Measurements from ENCODE around the gene KCND3. TPM values are rescaled to one million over a fixed set of nuclear protein-coding genes. Genes with fewer than 3 reads are reported as not detected.

Gene KCND3
- total and polyA plus RNA-seq, 2 of the 4 experiments (the other 2 are of a cell fraction): under 0.01 to 0.03 TPM

DNA sequence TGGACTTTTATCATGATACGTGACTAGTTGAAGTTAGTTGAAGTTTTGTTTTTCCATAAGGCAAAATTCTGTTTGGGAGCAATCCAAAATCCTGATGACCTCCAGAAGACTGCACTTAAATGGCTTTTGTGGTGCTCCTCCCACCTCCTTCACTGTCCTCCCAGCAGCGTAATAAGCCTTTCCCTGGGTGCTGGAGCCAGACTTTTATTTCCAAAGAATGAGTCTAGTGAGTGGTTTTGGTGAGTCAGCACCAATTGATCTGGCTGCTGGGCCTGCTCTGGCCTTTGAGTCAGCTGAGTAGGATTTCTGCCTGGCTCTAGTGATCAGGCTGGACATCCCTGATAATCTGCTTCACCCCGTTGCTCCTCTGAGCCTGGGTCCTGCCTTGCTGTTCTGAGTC is 21.7 kb upstream of the KCND3 start:
- TF ChIP-seq MAFK (IDR thresholded peaks at IDR 0.05; ENCODE audit: low read depth, low read length) (peak; percentile 52; the same call in 1 of the 2 replicates), RAD21 (IDR thresholded peaks at IDR 0.05; ENCODE audit: low read length) (no peak)
- Histone ChIP-seq H3K9ac (ENCODE audit: low read depth, low read length) (no peak overlapping the region), H4K8ac (ENCODE audit: low read depth in 2 of 2, low read length in 2 of 2) (no peak overlapping the region), H3K4me3 (ENCODE audit: insufficient read depth, low read depth, low read length) (no peak overlapping the region), H2AK5ac (ENCODE audit: low read depth, low read length) (no peak overlapping the region), H2BK120ac (ENCODE audit: low read depth, low read length) (no peak overlapping the region), H2BK5ac (ENCODE audit: low read depth, low read length, poor library complexity, severe bottlenecking) (no peak overlapping the region), H3K9me1 (ENCODE audit: insufficient read depth, low read length) (no peaks in the 10 kb centered on the region), H3K56ac (ENCODE audit: extremely low read depth, insufficient read depth, low read length) (no peak overlapping the region), H2BK20ac (ENCODE audit: low read depth, low read length) (no peak overlapping the region), H2AFZ (replicated peaks; ENCODE audit: low read length, poor library complexity) (no peak overlapping the region), H3K79me1 (ENCODE audit: low read depth in 1 of 2, low read length in 2 of 2) (no peaks in the 10 kb centered on the region), H3K4me2 (ENCODE audit: low read depth, low read length) (no peak overlapping the region), H3K9me3 (ENCODE audit: control insufficient read depth, insufficient read depth, low read length) (no peaks in the 10 kb centered on the region), H2BK15ac (ENCODE audit: low read depth, low read length) (no peak overlapping the region), H3K14ac (replicated peaks; ENCODE audit: low read depth, low read length) (no peak overlapping the region), H3K36me3 (ENCODE audit: control insufficient read depth, insufficient read depth, low read length) (no peaks in the 10 kb centered on the region), H3K27me3 (ENCODE audit: control insufficient read depth, insufficient read depth, low read length) (no peaks in the 10 kb centered on the region), H2AK9ac (replicated peaks; ENCODE audit: low read depth, low read length, poor library complexity) (no peak overlapping the region), H3K4ac (ENCODE audit: low read depth, low read length) (no peak overlapping the region), H4K91ac (ENCODE audit: insufficient read depth, low read depth, low read length) (no peak overlapping the region), H3K27ac (ENCODE audit: insufficient read depth, low read length) (no peak overlapping the region), H3K4me1 (ENCODE audit: control insufficient read depth, insufficient read depth, low read length) (no peaks in the 10 kb centered on the region), H4K20me1 (ENCODE audit: insufficient read depth, low read length) (no peaks in the 10 kb centered on the region), H4K5ac (ENCODE audit: low read depth, low read length) (no peak overlapping the region), H3K23ac (ENCODE audit: low read depth, low read length) (no peak overlapping the region), H3K18ac (ENCODE audit: low read depth, low read length) (no peak overlapping the region)
- 44% methylated on average over 1 of the region's 3 CpGs; no CpG with 5 or more reads in 1 of the 2 experiments for WGBS, 2 experiments (ENCODE audit: extremely low coverage in 2 of 2, insufficient read length in 1 of 2)
- in situ Hi-C loops (cut with MboI; ENCODE audit: low sequenced_read_pairs) (no loop called here), dilution Hi-C loops (cut with HindIII; ENCODE audit: low sequenced_read_pairs, unreplicated experiment) (no loop called here), intact Hi-C loops (cut with micrococcal nuclease) (no loop called here)
- DNase-seq (peak; percentile 29), ATAC-seq (ENCODE audit: low read depth) (peak; percentile 62)
- ChIA-PET POLR2A (ENCODE audit: unreplicated experiment) (no interaction called here), CTCF (no interaction called here)
- no TSS peak for BruUV-seq (replicated peaks)

All from IMR-90 (cell line).